Measurements from ENCODE around the gene VAV1.

The VAV1 gene

DNA sequence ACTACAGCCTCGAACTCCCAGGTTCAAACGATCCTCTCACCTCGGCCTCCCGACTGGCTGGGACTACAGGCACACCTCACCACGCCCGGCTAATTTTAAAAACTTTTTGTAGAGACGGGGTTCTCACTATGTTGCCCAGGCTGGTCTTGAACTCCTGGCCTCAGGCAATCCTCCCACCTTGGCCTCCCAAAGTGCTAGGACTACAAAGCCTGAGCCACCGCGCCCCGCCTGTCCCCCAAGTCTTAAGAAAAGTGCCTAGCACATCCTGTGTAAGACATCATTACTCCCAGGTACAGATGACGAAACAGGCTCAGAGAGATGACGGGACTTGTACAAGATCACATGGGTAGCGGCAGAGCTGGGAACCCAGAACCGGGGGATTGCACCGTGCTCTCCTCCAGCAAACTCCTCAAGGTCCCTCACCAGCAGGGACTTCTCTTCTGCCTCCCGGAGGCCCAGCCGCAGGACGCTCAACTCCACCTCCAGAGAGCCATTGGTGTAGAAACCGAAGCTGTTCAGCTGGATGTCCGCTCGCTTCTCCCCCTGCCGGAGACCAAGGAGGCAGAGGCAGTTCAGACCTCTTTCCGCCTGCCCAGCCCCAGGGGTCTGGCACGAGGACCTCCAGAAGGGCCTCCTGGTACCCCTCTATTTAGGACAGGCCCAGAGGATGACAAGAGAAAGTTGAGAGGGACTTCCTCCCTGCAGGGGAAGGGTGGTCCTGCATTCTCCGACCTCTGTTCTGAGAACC lies 36.2 kb upstream of the VAV1 start:
- Histone ChIP-seq H3K27ac (peak overlapping the region; percentile 100), H3K9me3 (ENCODE audit: severe bottlenecking) (no peaks in the 10 kb centered on the region), H3K4me3 (ENCODE audit: low read depth, low read length) (peak overlapping the region; percentile 95), H3K36me3 (no peaks in the 10 kb centered on the region; the same call in 1 of the 2 replicates), H3K27me3 (ENCODE audit: insufficient read depth, low read depth, severe bottlenecking) (no peaks in the 10 kb centered on the region)
- TF ChIP-seq, protein P1, sequence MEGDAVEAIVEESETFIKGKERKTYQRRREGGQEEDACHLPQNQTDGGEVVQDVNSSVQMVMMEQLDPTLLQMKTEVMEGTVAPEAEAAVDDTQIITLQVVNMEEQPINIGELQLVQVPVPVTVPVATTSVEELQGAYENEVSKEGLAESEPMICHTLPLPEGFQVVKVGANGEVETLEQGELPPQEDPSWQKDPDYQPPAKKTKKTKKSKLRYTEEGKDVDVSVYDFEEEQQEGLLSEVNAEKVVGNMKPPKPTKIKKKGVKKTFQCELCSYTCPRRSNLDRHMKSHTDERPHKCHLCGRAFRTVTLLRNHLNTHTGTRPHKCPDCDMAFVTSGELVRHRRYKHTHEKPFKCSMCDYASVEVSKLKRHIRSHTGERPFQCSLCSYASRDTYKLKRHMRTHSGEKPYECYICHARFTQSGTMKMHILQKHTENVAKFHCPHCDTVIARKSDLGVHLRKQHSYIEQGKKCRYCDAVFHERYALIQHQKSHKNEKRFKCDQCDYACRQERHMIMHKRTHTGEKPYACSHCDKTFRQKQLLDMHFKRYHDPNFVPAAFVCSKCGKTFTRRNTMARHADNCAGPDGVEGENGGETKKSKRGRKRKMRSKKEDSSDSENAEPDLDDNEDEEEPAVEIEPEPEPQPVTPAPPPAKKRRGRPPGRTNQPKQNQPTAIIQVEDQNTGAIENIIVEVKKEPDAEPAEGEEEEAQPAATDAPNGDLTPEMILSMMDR (IDR thresholded peaks at IDR 0.05; ENCODE audit: low read depth, low read length): peak; percentile 64
- peak; percentile 79 for DNase-seq

DNA sequence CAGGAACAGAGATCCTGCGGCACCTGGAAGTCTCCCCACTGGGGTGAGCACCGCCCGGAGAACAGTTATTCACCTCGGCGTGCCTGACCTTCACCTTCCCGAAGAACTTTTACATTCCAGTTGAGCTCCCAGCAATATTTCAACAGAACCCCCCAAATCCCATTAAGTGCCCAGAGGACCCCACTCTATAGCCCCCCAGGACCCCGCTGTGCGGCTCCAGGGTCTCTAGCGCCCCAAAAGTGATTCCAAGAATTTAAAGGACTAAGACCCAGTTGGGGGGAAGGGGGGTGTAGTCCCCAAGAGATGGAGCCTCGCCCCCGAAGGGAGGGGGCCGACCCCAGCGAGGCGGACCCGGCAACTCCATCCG lies 35.6 kb upstream of the VAV1 start:
- DNase-seq: no peak

DNA sequence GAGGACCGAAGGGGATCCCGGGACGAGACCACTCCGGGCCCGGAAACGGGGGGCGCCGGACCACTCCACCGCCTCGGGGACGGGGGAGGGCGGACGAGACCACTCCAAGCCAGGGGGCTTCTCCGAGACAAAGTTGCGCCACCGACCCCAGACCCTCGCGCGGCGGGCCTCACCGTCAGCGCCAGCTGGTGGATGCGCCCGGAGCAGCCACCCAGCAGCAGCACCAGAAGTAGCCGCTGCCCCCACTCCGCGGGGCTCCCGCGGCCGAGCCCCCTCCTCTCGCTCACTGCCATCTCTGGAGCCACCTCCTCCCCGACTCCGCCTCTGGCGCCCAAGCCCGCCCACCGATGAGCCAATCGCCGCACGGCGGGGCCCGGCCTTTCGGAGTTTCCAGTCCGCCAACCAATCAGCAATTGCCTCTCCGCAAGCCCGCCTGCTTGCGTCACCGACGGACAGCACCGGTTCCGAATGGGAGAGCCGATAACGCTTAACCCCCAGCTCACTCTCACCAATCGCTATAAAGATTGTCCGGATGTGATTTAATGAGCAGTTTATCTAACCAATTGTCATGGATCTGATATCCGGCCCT lies 35.1 kb upstream of the VAV1 start, which contains the start of gene GPR108:
TSS of gene GPR108 (minus strand) at position 297 of the 589 bp plus-strand sequence. CDS start at position 293, 4 bp downstream.
- peak within 1 kb of the TSS; percentile 100 for H3K27ac ChIP-seq
- H3K4me3 ChIP-seq (ENCODE audit: low read depth, low read length): peak within 1 kb of the TSS; percentile 95
- DNase-seq: peak; percentile 99
- H3K9me3 ChIP-seq (ENCODE audit: severe bottlenecking): no peaks in the 10 kb centered on the region
- TF ChIP-seq, protein P1 (IDR thresholded peaks at IDR 0.05; ENCODE audit: low read depth, low read length): no peak
- no peaks in the 10 kb centered on the region for H3K27me3 ChIP-seq (ENCODE audit: insufficient read depth, low read depth, severe bottlenecking)
- peaks cover 4% of the 10 kb centered on the region; the same call in 1 of the 2 replicates for H3K36me3 ChIP-seq

More for the DNA sequence above, 35.6 kb upstream of the VAV1 start:
- peak overlapping the region; percentile 95 for H3K4me3 ChIP-seq (ENCODE audit: low read depth, low read length)
- TF ChIP-seq, protein P1 (IDR thresholded peaks at IDR 0.05; ENCODE audit: low read depth, low read length): no peak
- peak overlapping the region; percentile 100 for H3K27ac ChIP-seq
- no peaks in the 10 kb centered on the region for H3K9me3 ChIP-seq (ENCODE audit: severe bottlenecking)
- peaks cover 4% of the 10 kb centered on the region; the same call in 1 of the 2 replicates for H3K36me3 ChIP-seq
- no peaks in the 10 kb centered on the region for H3K27me3 ChIP-seq (ENCODE audit: insufficient read depth, low read depth, severe bottlenecking)

DNA sequence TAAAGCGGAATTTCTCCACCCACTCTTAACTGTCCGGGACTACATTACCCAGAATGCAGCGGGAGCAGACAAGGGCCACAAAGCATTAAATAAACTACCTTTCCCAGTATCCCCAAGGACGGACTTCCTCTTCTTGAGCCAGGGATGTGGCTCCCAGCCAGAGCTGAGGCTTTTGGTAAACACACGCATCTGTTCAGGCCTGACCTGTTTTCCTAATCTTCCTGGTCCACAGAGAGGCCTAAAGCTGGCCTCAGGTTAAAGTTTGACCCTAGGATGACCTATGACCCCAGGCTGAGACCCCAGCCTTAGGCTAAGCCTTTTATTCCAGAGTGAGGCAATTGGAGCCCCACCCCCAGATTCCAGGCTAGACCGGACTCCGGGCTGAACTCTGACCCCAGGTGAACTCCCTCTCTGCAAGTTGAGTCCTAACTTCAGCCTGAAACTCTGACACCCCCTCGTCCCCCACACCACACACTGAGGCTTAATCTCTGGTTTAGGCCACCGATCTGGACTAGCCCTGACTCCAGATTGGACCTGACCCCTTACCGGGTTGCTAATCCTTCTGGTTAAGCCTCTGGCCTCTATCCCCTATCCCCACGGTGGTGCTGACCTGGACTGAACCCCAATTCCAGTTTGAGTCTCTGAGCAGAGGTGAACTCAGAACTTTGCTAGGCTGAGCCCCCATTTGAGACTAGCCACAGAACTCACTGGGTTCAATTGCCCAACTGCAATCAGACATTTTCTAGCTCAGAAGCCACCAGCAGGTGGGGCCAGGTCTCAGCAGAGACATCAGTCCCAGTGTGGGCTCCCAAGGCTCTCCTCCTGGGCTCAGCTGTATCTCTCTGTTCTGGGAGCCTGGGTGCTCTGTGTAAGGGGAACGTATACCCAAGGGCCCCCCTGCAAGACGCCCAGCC lies 34.4 kb upstream of the VAV1 start:
- H3K27me3 ChIP-seq (ENCODE audit: insufficient read depth, low read depth, severe bottlenecking): no peaks in the 10 kb centered on the region
- H3K4me3 ChIP-seq (ENCODE audit: low read depth, low read length): peak overlapping the region; percentile 75
- DNase-seq: peak; percentile 83
- peaks cover 9% of the 10 kb centered on the region for H3K36me3 ChIP-seq
- H3K9me3 ChIP-seq (ENCODE audit: severe bottlenecking): no peaks in the 10 kb centered on the region
- TF ChIP-seq, protein P1 (IDR thresholded peaks at IDR 0.05; ENCODE audit: low read depth, low read length): peak; percentile 75
- peak overlapping the region; percentile 89 for H3K27ac ChIP-seq

DNA sequence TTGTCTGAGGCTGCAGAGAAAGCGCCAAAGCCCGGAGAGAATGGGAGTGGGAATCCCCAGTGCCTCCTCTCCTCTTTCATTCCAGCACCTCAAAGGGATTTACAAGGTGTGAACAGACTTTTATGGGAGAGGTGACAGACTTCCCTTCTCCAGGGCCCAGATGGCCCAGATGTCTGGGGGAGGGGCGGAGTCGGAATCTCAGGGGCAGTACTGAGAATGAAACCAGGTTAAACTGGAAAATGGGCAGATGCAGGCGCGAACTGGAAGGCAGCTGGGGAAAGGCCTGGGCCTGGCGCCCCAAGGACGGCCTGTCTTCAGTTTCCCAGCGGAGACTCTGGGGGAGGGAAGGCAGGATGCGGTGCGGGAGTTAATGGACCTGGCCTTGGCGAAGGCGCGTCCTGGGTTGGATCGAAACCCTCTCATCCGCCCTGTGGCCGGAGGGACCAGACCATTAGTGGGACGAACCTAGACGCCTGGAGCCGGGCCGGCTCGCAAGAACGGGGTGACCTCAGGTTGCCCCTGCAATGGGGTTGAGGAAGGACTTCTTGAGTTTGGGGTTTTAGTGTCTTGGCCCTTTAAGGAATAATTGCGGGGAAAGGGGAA lies 33.6 kb upstream of the VAV1 start:
- H3K36me3 ChIP-seq: peaks cover 14% of the 10 kb centered on the region
- peak overlapping the region; percentile 89 for H3K27ac ChIP-seq
- TF ChIP-seq, protein P1 (IDR thresholded peaks at IDR 0.05; ENCODE audit: low read depth, low read length): no peak
- peak; percentile 87 for DNase-seq
- no peaks in the 10 kb centered on the region for H3K27me3 ChIP-seq (ENCODE audit: insufficient read depth, low read depth, severe bottlenecking)
- H3K9me3 ChIP-seq (ENCODE audit: severe bottlenecking): no peaks in the 10 kb centered on the region
- H3K4me3 ChIP-seq (ENCODE audit: low read depth, low read length): peak overlapping the region; percentile 75
